Mesendoderm (in vitro differentiated cells): ENCODE measurements around the gene ZNF334.

Source experiments
- DNase-seq: peaks from one replicate; pipeline ENCODE4 v3.0.0; 2013
- H2AK5ac ChIP-seq: 2 replicates; pipeline ENCODE4 v1.6.1; 2013; ENCODE audit warnings: low read length, inconsistent platforms
- H2BK120ac ChIP-seq: 2 replicates; pipeline ENCODE4 v1.6.1; 2013; ENCODE audit warnings: low read depth, mild to moderate bottlenecking, low read length, moderate library complexity, mixed read lengths
- H2BK15ac ChIP-seq: replicated peaks from 2 replicates; pipeline ENCODE4 v1.6.1; 2013; ENCODE audit warnings: low read depth, mild to moderate bottlenecking, moderate library complexity
- H2BK5ac ChIP-seq: 2 replicates; pipeline ENCODE4 v1.6.1; 2013; ENCODE audit warnings: low read length, inconsistent platforms
- H3K18ac ChIP-seq: 2 replicates; pipeline ENCODE4 v1.6.1; 2013; ENCODE audit warnings: mild to moderate bottlenecking, low read length, mixed read lengths
- H3K23ac ChIP-seq: one replicate; pipeline ENCODE4 v1.6.1; 2013; ENCODE audit warnings: low read length
- H3K27ac ChIP-seq: 2 replicates; pipeline ENCODE4 v1.5.1; 2013; ENCODE audit warnings: low read depth, mild to moderate bottlenecking, inconsistent platforms, low read length, moderate library complexity
- H3K27me3 ChIP-seq: 2 replicates; pipeline ENCODE4 v1.6.1; 2013; ENCODE audit warnings: low read length, control low read depth, mild to moderate bottlenecking, inconsistent platforms; ENCODE audit not compliant: insufficient read depth, poor library complexity
- H3K36me3 ChIP-seq: 2 replicates; pipeline ENCODE4 v1.6.1; 2013; ENCODE audit warnings: low read length, inconsistent platforms; ENCODE audit not compliant: control insufficient read depth, insufficient read depth
- H3K4ac ChIP-seq: one replicate; pipeline ENCODE4 v1.6.1; 2013; ENCODE audit warnings: low read depth, mild to moderate bottlenecking, low read length, moderate library complexity
- H3K4me1 ChIP-seq: 2 replicates; pipeline ENCODE4 v1.6.1; 2013; ENCODE audit warnings: low read depth, low read length, inconsistent platforms; ENCODE audit not compliant: control insufficient read depth
- H3K4me2 ChIP-seq: 2 replicates; pipeline ENCODE4 v1.6.1; 2013; ENCODE audit warnings: low read length
- H3K4me3 ChIP-seq: 2 replicates; pipeline ENCODE4 v1.5.1; 2013; ENCODE audit warnings: mild to moderate bottlenecking, low read length
- H3K56ac ChIP-seq: one replicate; pipeline ENCODE4 v1.6.1; 2013; ENCODE audit warnings: low read length
- H3K79me1 ChIP-seq: 2 replicates; pipeline ENCODE4 v1.6.1; 2013; ENCODE audit warnings: low read length, inconsistent platforms
- H3K79me2 ChIP-seq: 2 replicates; pipeline ENCODE4 v1.6.1; 2013; ENCODE audit warnings: mild to moderate bottlenecking, low read length; ENCODE audit not compliant: control insufficient read depth, insufficient read depth
- H3K9ac ChIP-seq: 2 replicates; pipeline ENCODE4 v1.6.1; 2013; ENCODE audit warnings: low read length, inconsistent platforms
- H4K5ac ChIP-seq: one replicate; pipeline ENCODE4 v1.6.1; 2013; ENCODE audit warnings: low read length
- H4K8ac ChIP-seq: one replicate; pipeline ENCODE4 v1.6.1; 2013; ENCODE audit warnings: low read depth, mild to moderate bottlenecking, control low read depth, low read length, moderate library complexity
- WGBS: extraction: QIAGEN DNeasy Blood & Tissue Kit; methylation state at CpG from one replicate; pipeline ENCODE4 v1.1.7; 2013; ENCODE audit warnings: low lambda C conversion rate, missing lambda C conversion rate; ENCODE audit not compliant: insufficient coverage; ENCODE audit errors: extremely low coverage; 5-methylcytosine and 5-hydroxymethylcytosine counted together

Gene ZNF334

DNA sequence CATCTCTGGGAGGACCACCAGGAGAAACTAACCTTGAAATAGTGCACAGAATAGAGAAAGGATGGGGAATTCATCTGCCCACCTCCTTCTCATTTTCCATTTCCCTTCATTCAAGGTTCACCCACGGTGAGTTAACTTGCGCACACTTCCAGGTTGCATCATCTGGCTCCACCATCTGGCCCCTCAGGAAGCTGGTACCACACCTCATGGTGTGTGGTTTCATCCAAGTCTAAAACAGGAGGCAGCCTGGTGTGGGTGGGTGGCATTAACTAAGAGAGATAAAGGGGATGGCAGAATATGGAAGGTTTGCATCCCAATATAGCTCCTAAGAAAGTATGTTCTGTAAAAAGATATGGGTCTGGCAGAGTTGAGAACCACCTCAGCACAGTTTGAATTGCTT, 3.8 kb downstream of the ZNF334 start:
- Histone ChIP-seq H4K8ac (no peak overlapping the region), H2BK120ac (no peak overlapping the region), H3K27ac (no peak overlapping the region), H3K4me3 (no peak overlapping the region), H3K36me3 (no peaks in the 10 kb centered on the region), H2BK15ac (no peak overlapping the region), H3K4me2 (no peak overlapping the region), H3K27me3 (no peaks in the 10 kb centered on the region), H3K79me1 (peaks cover 6% of the 10 kb centered on the region), H2BK5ac (no peak overlapping the region), H3K79me2 (no peaks in the 10 kb centered on the region), H2AK5ac (no peak overlapping the region), H3K23ac (no peak overlapping the region), H3K4ac (no peak overlapping the region), H3K9ac (no peak overlapping the region), H3K18ac (no peak overlapping the region), H3K4me1 (no peaks in the 10 kb centered on the region), H3K56ac (no peak overlapping the region), H4K5ac (no peak overlapping the region)
- DNase-seq: no peak
- no CpG with 5 or more reads among the region's 2 CpGs for WGBS

DNA sequence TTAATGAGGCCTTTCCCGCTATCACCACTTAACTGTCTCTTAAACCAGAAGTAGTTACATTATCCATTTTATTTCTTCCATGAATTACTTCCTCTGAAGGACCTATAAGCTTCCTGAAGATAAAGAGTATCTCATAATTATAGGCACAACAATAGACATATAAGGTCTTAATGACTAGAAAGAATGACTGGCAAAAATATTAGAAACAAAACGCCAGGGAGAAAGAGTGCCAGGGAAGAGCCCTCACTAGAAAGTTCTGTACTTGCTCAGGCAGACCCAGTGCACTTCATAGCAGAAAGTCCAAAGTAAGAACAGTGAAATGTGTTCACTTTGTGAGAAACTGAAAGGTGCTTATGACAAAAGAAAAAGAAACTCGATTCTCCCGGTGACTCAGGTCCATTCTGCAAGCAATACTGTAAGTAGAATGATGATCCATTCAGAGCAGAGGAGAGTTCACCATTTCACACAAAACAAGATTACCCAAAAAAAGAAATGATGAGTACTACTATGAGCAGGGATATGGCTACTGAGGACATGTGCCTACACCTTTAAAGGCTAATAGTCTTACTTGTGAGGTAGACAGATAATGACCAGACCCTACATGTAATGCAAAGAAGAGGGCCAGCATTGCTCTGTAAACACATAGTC, 5.5 kb downstream of the ZNF334 start:
- no peak overlapping the region for H4K8ac ChIP-seq
- H3K4ac ChIP-seq: no peak overlapping the region
- H3K79me2 ChIP-seq: no peaks in the 10 kb centered on the region
- H3K36me3 ChIP-seq: peaks cover 6% of the 10 kb centered on the region
- H2AK5ac ChIP-seq: no peak overlapping the region
- H2BK120ac ChIP-seq: no peak overlapping the region
- H2BK5ac ChIP-seq: no peak overlapping the region
- H3K56ac ChIP-seq: no peak overlapping the region
- no peak overlapping the region for H3K18ac ChIP-seq
- H4K5ac ChIP-seq: no peak overlapping the region
- no peak overlapping the region for H3K27ac ChIP-seq
- WGBS: no CpG with 5 or more reads among the region's 4 CpGs
- no peaks in the 10 kb centered on the region for H3K27me3 ChIP-seq
- no peak overlapping the region for H3K4me2 ChIP-seq
- DNase-seq: no peak
- peaks cover 4% of the 10 kb centered on the region for H3K79me1 ChIP-seq
- no peaks in the 10 kb centered on the region for H3K4me1 ChIP-seq
- no peak overlapping the region for H3K23ac ChIP-seq
- H3K4me3 ChIP-seq: no peak overlapping the region
- no peak overlapping the region for H2BK15ac ChIP-seq
- H3K9ac ChIP-seq: no peak overlapping the region

DNA sequence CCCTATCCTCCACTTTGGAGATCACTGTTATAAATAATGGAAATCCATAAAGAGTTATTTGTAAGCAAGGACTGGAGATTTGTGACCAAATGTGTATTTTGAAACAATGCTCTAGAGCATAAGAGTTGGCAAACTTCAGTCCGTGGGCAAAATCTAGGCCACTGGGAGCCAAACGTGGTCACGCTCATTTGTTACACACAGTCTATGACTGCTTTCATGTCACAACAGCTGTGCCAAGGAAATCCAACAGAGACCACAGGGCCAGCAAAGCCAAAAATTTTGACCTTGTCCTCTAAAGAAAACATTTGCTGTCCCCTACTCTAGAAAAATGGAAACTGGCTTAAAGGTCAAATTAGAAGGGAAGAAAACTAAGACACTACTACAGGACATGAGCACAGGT, 7.9 kb downstream of the ZNF334 start:
- H3K9ac ChIP-seq: no peak overlapping the region
- no peak overlapping the region for H3K4ac ChIP-seq
- H3K27me3 ChIP-seq: no peaks in the 10 kb centered on the region
- H3K56ac ChIP-seq: no peak overlapping the region
- H3K4me3 ChIP-seq: no peak overlapping the region
- H3K79me2 ChIP-seq: no peaks in the 10 kb centered on the region
- H2AK5ac ChIP-seq: no peak overlapping the region
- no peak overlapping the region for H4K8ac ChIP-seq
- no peak overlapping the region for H3K27ac ChIP-seq
- no peak overlapping the region for H4K5ac ChIP-seq
- no CpG with 5 or more reads among the region's 3 CpGs for WGBS
- no peak overlapping the region for H2BK15ac ChIP-seq
- no peak overlapping the region for H2BK120ac ChIP-seq
- no peak for DNase-seq
- no peak overlapping the region for H3K18ac ChIP-seq
- no peak overlapping the region for H3K23ac ChIP-seq
- H3K79me1 ChIP-seq: no peaks in the 10 kb centered on the region
- no peaks in the 10 kb centered on the region for H3K4me1 ChIP-seq
- H2BK5ac ChIP-seq: no peak overlapping the region
- peaks cover 6% of the 10 kb centered on the region for H3K36me3 ChIP-seq
- H3K4me2 ChIP-seq: no peak overlapping the region

DNA sequence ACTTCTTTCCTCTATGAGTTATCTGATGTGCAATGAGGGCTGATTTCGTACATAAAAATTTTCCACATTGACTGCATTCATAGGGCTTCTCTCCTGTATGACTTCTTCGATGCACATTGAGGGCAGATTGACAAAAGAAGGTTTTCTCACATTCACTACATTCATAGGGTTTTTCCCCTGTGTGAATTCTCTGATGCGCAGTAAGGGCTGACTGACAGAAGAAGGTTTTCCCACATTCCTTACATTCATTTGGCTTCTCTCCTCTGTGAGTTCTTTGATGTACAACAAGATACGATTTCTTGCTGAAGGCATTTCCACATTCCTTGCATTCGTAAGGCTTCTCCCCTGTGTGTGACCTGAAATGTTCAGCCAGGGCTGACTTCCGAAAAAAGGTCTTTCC, 11.4 kb downstream of the ZNF334 start:
- Histone ChIP-seq H3K4me1 (no peaks in the 10 kb centered on the region), H3K56ac (no peak overlapping the region), H3K79me1 (no peaks in the 10 kb centered on the region), H3K9ac (no peak overlapping the region), H3K4me2 (no peak overlapping the region), H3K18ac (no peak overlapping the region), H2BK15ac (no peak overlapping the region), H3K27me3 (no peaks in the 10 kb centered on the region), H3K23ac (no peak overlapping the region), H4K5ac (no peak overlapping the region), H2BK120ac (no peak overlapping the region), H3K27ac (no peak overlapping the region), H3K4ac (no peak overlapping the region), H4K8ac (no peak overlapping the region), H2BK5ac (no peak overlapping the region), H2AK5ac (no peak overlapping the region), H3K4me3 (peak overlapping the region; percentile 33), H3K36me3 (peaks cover 7% of the 10 kb centered on the region), H3K79me2 (no peaks in the 10 kb centered on the region)
- DNase-seq: peak; percentile 28
- WGBS: no CpG with 5 or more reads among the region's 6 CpGs

DNA sequence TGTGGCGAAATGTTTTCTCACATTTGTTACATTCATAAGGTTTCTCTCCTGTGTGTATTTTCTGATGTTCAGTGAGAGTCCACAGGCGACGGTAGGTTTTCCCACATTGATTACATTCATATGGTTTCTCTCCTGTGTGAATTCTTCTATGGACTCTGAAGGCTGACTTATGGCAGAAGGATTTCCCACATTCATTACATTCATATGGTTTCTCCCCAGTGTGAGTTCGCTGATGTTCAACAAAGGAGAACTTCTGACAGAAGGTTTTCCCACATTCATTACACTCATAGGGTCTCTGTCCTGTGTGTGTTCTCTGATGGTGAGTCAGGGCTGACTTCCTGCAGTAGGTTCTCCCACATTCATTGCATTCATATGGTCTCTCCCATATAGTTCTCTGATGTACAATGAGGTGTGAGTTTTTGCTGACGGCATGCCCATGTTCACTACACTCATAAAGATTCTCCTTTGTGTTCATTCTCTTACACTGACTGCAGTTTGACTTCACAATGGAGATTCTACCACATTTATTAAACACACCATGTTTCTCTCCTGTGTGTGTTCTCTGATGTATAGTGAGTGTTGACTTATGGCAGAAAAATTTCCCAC, 11.9 kb downstream of the ZNF334 start:
- WGBS: no CpG with 5 or more reads among the region's 5 CpGs
- peaks cover 8% of the 10 kb centered on the region for H3K36me3 ChIP-seq
- no peak overlapping the region for H3K4me2 ChIP-seq
- H2BK15ac ChIP-seq: no peak overlapping the region
- no peak overlapping the region for H4K5ac ChIP-seq
- H3K18ac ChIP-seq: no peak overlapping the region
- no peak overlapping the region for H3K23ac ChIP-seq
- no peaks in the 10 kb centered on the region for H3K79me2 ChIP-seq
- H3K56ac ChIP-seq: no peak overlapping the region
- no peaks in the 10 kb centered on the region for H3K4me1 ChIP-seq
- peak overlapping the region; percentile 1 for H3K4me3 ChIP-seq
- H2BK5ac ChIP-seq: no peak overlapping the region
- no peak overlapping the region for H3K9ac ChIP-seq
- H4K8ac ChIP-seq: no peak overlapping the region
- H3K79me1 ChIP-seq: no peaks in the 10 kb centered on the region
- no peak overlapping the region for H2BK120ac ChIP-seq
- no peak overlapping the region for H3K27ac ChIP-seq
- DNase-seq: peak; percentile 39
- no peak overlapping the region for H3K4ac ChIP-seq
- H2AK5ac ChIP-seq: no peak overlapping the region
- H3K27me3 ChIP-seq: no peaks in the 10 kb centered on the region

DNA sequence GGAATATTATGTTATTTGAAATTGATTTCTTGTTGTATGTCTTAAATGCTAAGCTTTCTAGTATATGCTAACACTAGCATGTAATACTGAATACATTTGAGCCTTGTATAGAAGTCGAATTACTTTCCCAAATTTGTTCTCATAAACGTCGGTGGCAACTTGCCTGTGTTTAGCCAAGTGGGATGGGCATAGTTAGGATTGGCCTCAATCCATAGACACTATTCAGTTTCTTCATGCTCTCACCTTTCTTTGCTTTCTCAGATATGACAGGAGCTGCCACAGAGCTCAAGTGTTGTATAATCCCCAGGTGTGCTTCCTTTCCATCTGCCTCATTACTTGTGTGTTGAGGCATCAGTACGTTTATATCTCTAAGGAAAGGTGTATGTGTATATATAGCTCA, 19.3 kb downstream of the ZNF334 start:
- H3K4ac ChIP-seq: no peak overlapping the region
- H3K4me3 ChIP-seq: no peak overlapping the region
- no peak overlapping the region for H2BK120ac ChIP-seq
- no peak overlapping the region for H4K8ac ChIP-seq
- no peak overlapping the region for H3K9ac ChIP-seq
- H3K27me3 ChIP-seq: no peaks in the 10 kb centered on the region
- no peak overlapping the region for H2BK5ac ChIP-seq
- H3K18ac ChIP-seq: no peak overlapping the region
- H2BK15ac ChIP-seq: no peak overlapping the region
- no peak overlapping the region for H2AK5ac ChIP-seq
- H3K36me3 ChIP-seq: peaks cover 3% of the 10 kb centered on the region
- H3K4me2 ChIP-seq: no peak overlapping the region
- no peak overlapping the region for H3K23ac ChIP-seq
- H3K79me1 ChIP-seq: no peaks in the 10 kb centered on the region
- H4K5ac ChIP-seq: no peak overlapping the region
- no peak overlapping the region for H3K56ac ChIP-seq
- no CpG with 5 or more reads among the region's 4 CpGs for WGBS
- H3K27ac ChIP-seq: no peak overlapping the region
- no peak for DNase-seq
- no peaks in the 10 kb centered on the region for H3K4me1 ChIP-seq
- no peaks in the 10 kb centered on the region for H3K79me2 ChIP-seq
